DND-41 (cell line): ENCODE results near the gene SH2D7.

Experiments
- ATAC-seq: fragments of 200-7000 bp; cut with Tn5 transposase; 3 replicates; pipeline ENCODE4 v1.9.1; 2021; ENCODE audit warnings: low read depth; ENCODE audit not compliant: insufficient read depth
- DNase-seq: peaks from one replicate; pipeline ENCODE4 v3.0.0-alpha.2; 2020
- H2AFZ ChIP-seq: 2 replicates; pipeline ENCODE4 v1.6.0; 2012; ENCODE audit warnings: low read depth, low read length
- H3K27ac ChIP-seq: 2 replicates; pipeline ENCODE4 v1.5.1; 2012; ENCODE audit warnings: low read length, inconsistent platforms
- H3K27me3 ChIP-seq: fragments of 200-600 bp; sonication (generic); 2 replicates; pipeline ENCODE4 v1.6.0; 2012; ENCODE audit warnings: low read length, mild to moderate bottlenecking, inconsistent platforms; ENCODE audit not compliant: insufficient read depth, poor library complexity
- H3K36me3 ChIP-seq: 2 replicates; pipeline ENCODE4 v1.5.1; 2012; ENCODE audit warnings: low read length, inconsistent platforms; ENCODE audit not compliant: insufficient read depth
- H3K4me1 ChIP-seq: 2 replicates; pipeline ENCODE4 v1.5.1; 2012; ENCODE audit warnings: mild to moderate bottlenecking, low read length; ENCODE audit not compliant: insufficient read depth
- H3K4me2 ChIP-seq: 2 replicates; pipeline ENCODE4 v1.6.0; 2012; ENCODE audit warnings: mild to moderate bottlenecking, moderate library complexity, low read length, inconsistent platforms; ENCODE audit not compliant: insufficient read depth
- H3K4me3 ChIP-seq, 2 experiments: fragments of 200-600 bp in 1 of 2; shearing (Covaris generic) in 1 of 2; 2 replicates each; pipeline ENCODE4 v1.5.1; 2012 to 2016; ENCODE audit warnings: inconsistent platforms in 2 of 2, low read length in 2 of 2, mild to moderate bottlenecking in 2 of 2, low read depth in 1 of 2, moderate library complexity in 1 of 2
- H3K79me2 ChIP-seq: 2 replicates; pipeline ENCODE4 v1.6.0; 2012; ENCODE audit warnings: low read length, inconsistent platforms; ENCODE audit not compliant: insufficient read depth
- H3K9ac ChIP-seq: 2 replicates; pipeline ENCODE4 v1.6.0; 2012; ENCODE audit warnings: low read depth, mild to moderate bottlenecking, inconsistent platforms, low read length, moderate library complexity
- H3K9me3 ChIP-seq: 2 replicates; pipeline ENCODE4 v1.5.1; 2012; ENCODE audit warnings: low read length, moderate library complexity, mild to moderate bottlenecking, inconsistent platforms; ENCODE audit not compliant: insufficient read depth, severe bottlenecking
- H4K20me1 ChIP-seq: 2 replicates; pipeline ENCODE4 v1.6.0; 2012; ENCODE audit warnings: low read length; ENCODE audit not compliant: insufficient read depth
- EZH2 ChIP-seq: IDR thresholded peaks from 3 replicates; pipeline ENCODE4 v1.6.1; 2012; ENCODE audit warnings: borderline replicate concordance, low read depth, mild to moderate bottlenecking, moderate library complexity, low read length, inconsistent platforms; ENCODE audit not compliant: severe bottlenecking
- TF ChIP-seq, protein P1 (sequence below): IDR thresholded peaks from 2 replicates; pipeline ENCODE4 v1.5.1; 2012; ENCODE audit warnings: borderline replicate concordance, low read length, moderate library complexity, mild to moderate bottlenecking; ENCODE audit not compliant: poor library complexity, severe bottlenecking; ENCODE audit errors: extremely low read depth

SH2D7 gene

DNA sequence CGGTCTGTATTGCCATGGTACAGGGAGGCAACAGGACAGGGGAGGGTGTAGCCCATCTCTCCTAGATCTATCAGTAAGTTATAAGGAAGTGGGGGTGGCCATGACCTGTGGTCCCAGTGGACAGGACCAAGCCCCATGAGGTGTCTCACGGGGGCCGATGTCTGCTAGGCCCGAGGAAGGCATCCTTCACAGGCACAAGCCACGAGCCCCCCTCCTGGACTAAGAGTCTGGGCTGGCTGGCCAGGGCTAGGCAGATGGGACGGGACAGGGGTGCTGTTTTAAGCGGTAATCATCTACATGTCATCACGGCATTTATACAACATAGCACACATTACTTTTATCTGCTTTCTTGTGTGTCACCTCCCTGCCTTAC, 12.3 kb upstream of the SH2D7 start:
- Histone ChIP-seq H3K27me3 (no peaks in the 10 kb centered on the region), H3K27ac (no peak overlapping the region), H3K9me3 (no peaks in the 10 kb centered on the region), H3K4me2 (no peak overlapping the region), H3K4me1 (peaks cover 26% of the 10 kb centered on the region), H2AFZ (no peak overlapping the region), H3K79me2 (peaks cover 23% of the 10 kb centered on the region), H3K9ac (no peak overlapping the region), H3K4me3 (no peak overlapping the region), H3K36me3 (no peaks in the 10 kb centered on the region; the same call in 1 of the 2 replicates), H4K20me1 (peaks cover 8% of the 10 kb centered on the region; the same call in 1 of the 2 replicates)
- DNase-seq (no peak), ATAC-seq (no peak)
- TF ChIP-seq EZH2 = no peak
- TF ChIP-seq, protein P1, sequence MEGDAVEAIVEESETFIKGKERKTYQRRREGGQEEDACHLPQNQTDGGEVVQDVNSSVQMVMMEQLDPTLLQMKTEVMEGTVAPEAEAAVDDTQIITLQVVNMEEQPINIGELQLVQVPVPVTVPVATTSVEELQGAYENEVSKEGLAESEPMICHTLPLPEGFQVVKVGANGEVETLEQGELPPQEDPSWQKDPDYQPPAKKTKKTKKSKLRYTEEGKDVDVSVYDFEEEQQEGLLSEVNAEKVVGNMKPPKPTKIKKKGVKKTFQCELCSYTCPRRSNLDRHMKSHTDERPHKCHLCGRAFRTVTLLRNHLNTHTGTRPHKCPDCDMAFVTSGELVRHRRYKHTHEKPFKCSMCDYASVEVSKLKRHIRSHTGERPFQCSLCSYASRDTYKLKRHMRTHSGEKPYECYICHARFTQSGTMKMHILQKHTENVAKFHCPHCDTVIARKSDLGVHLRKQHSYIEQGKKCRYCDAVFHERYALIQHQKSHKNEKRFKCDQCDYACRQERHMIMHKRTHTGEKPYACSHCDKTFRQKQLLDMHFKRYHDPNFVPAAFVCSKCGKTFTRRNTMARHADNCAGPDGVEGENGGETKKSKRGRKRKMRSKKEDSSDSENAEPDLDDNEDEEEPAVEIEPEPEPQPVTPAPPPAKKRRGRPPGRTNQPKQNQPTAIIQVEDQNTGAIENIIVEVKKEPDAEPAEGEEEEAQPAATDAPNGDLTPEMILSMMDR = no peak

DNA sequence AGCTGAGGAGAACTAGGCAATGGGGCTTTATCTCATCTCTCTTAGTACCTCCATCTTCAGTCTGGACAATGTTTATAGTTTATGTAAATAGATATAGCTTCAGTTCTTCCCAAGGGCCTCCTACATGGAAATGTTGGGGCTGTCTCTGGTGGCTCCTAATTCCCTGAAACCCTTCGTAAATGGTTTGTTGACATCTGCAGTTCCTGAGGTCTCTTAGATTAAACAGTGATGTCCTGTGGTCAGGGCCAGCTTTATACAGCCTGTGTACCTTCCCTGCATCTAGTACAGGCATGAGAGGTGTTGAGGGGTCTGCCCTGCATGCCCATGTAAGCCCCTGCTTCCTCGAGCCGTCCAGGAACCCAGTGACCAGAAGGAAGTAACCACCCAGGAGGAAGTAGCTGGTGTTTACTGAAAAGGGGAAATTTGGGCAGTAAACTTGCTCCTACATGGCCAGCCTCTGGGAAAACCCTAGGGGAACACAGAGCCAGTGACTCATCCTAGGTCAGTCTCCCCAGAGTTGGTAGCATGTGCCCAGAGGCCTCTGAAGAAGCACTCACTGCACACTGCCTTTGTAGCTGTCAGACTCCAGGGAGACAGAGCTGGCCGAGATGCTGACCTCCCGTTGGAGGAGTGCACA, 10.1 kb upstream of the SH2D7 start:
- DNase-seq (no peak), ATAC-seq (no peak)
- TF ChIP-seq, protein P1 = no peak
- no peak for TF ChIP-seq EZH2
- no peak overlapping the region for H3K27ac ChIP-seq
- no peaks in the 10 kb centered on the region; the same call in 1 of the 2 replicates for H3K36me3 ChIP-seq
- H3K27me3 ChIP-seq = no peaks in the 10 kb centered on the region
- no peak overlapping the region for H3K4me3 ChIP-seq
- peaks cover 1% of the 10 kb centered on the region for H3K79me2 ChIP-seq
- H2AFZ ChIP-seq = no peak overlapping the region
- no peaks in the 10 kb centered on the region for H4K20me1 ChIP-seq
- peaks cover 8% of the 10 kb centered on the region for H3K4me1 ChIP-seq
- H3K9ac ChIP-seq = no peak overlapping the region
- H3K9me3 ChIP-seq = no peaks in the 10 kb centered on the region
- no peak overlapping the region for H3K4me2 ChIP-seq

DNA sequence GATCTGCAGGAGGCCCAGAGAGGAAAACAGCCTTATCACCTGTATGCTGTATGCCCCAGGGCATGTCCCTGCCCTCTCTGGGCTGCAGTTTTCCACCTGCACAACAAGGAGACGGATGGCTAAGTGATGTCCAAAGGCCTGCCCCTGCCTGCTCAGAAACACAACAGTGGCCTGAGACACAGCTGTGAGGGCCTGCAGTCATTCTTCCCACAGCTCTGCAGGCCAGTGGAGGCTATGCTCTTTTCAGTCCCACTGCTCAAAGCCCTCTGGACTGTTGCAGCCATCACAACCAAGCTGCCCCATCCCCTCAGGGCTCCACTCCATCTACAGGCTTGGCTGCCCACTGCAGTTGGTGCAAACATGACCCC, 9.6 kb upstream of the SH2D7 start:
- Histone ChIP-seq H2AFZ (no peak overlapping the region), H3K9ac (no peak overlapping the region), H3K27ac (no peak overlapping the region), H3K4me1 (peaks cover 6% of the 10 kb centered on the region), H4K20me1 (no peaks in the 10 kb centered on the region), H3K9me3 (no peaks in the 10 kb centered on the region), H3K79me2 (no peaks in the 10 kb centered on the region), H3K4me2 (no peak overlapping the region), H3K27me3 (no peaks in the 10 kb centered on the region), H3K4me3 (no peak overlapping the region), H3K36me3 (no peaks in the 10 kb centered on the region)
- no peak for DNase-seq
- no peak for TF ChIP-seq EZH2
- TF ChIP-seq, protein P1 = no peak
- ATAC-seq = no peak

DNA sequence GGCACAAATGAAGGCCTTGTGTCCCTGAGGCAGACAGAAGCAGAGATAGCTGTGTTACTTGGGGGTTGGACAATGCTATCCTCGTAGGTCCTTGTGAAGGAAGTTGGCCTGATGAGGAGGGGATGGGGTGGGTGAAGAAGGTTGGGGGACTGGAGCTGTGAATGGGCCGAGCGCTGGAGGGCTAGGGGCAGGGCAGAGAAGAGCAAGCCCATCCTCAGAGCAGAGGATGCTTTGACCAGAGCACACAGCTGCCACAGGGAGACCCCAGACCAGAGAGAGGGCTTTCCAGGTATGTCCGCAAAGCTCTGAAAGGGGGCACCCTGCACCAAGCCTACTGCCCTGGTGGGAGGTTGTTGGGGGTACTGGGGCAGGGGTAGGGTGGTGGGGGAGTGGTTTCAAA, 9.2 kb upstream of the SH2D7 start:
- ATAC-seq = no peak
- Histone ChIP-seq H3K4me1 (peaks cover 1% of the 10 kb centered on the region), H3K36me3 (no peaks in the 10 kb centered on the region), H3K4me3 (no peak overlapping the region), H4K20me1 (no peaks in the 10 kb centered on the region), H3K27ac (no peak overlapping the region), H3K9ac (no peak overlapping the region), H3K79me2 (no peaks in the 10 kb centered on the region), H3K9me3 (no peaks in the 10 kb centered on the region), H3K27me3 (no peaks in the 10 kb centered on the region), H2AFZ (no peak overlapping the region), H3K4me2 (no peak overlapping the region)
- no peak for DNase-seq
- TF ChIP-seq, protein P1 = no peak
- no peak for TF ChIP-seq EZH2
